GM19452 (cell line): ENCODE results near the gene TBC1D14.
A peak's percentile ranks its signal among the peaks of the same experiment; 100 is the strongest.
"Not testable (repeated sequence)": the region's sequence is repeated elsewhere in the genome, so short reads cannot be mapped to it uniquely, and the experiment has no call there.

Experiments used
- ATAC-seq: cut with Tn5 transposase; IDR thresholded peaks from one replicate; pipeline ENCODE4 v1.9.1; 2021; ENCODE audit not compliant: unreplicated experiment

The TBC1D14 gene

GRCh38 chr4:6908432-6909112, 1.1 kb upstream of the TBC1D14 start:
- ATAC-seq: no peak

GRCh38 chr4:6909970-6910339, 329 bp downstream of the TBC1D14 start:
- ATAC-seq: peak; percentile 41

GRCh38 chr4:6910340-6910959, 824 bp downstream of the TBC1D14 start:
- ATAC-seq: no peak

- ATAC-seq: no peak
Observed at GRCh38 chr4:6910960-6911874, 1.6 kb downstream of the TBC1D14 start.

- not testable (repeated sequence) for ATAC-seq
Observed at GRCh38 chr4:6911917-6912316, 2.3 kb downstream of the TBC1D14 start.

- ATAC-seq: no peak
Observed at GRCh38 chr4:6912441-6912840, 2.8 kb downstream of the TBC1D14 start.

GRCh38 chr4:6913350-6913905, 3.8 kb downstream of the TBC1D14 start:
- ATAC-seq: no peak

- ATAC-seq: no peak
Observed at GRCh38 chr4:6914448-6914847, 4.8 kb downstream of the TBC1D14 start.

- ATAC-seq: no peak
Observed at GRCh38 chr4:6915041-6916005, 5.7 kb downstream of the TBC1D14 start.

- no peak for ATAC-seq
Observed at GRCh38 chr4:6916069-6916586, 6.5 kb downstream of the TBC1D14 start.

- ATAC-seq: no peak
Observed at GRCh38 chr4:6916587-6917460, 7.2 kb downstream of the TBC1D14 start.

- ATAC-seq: no peak
Observed at GRCh38 chr4:6917461-6918271, 8.0 kb downstream of the TBC1D14 start.

- ATAC-seq: no peak
Observed at GRCh38 chr4:6918338-6918737, 8.7 kb downstream of the TBC1D14 start.

GRCh38 chr4:6920171-6920570, 10.5 kb downstream of the TBC1D14 start:
- no peak for ATAC-seq

GRCh38 chr4:6923507-6923906, 13.9 kb downstream of the TBC1D14 start:
- ATAC-seq: no peak

GRCh38 chr4:6924361-6924779, 14.7 kb downstream of the TBC1D14 start:
- no peak for ATAC-seq

GRCh38 chr4:6925357-6925836, 15.8 kb downstream of the TBC1D14 start:
- ATAC-seq: no peak

GRCh38 chr4:6926081-6926480, 16.5 kb downstream of the TBC1D14 start:
- no peak for ATAC-seq
